ENCODE measurements around the gene FAM131C.

Gene FAM131C

DNA sequence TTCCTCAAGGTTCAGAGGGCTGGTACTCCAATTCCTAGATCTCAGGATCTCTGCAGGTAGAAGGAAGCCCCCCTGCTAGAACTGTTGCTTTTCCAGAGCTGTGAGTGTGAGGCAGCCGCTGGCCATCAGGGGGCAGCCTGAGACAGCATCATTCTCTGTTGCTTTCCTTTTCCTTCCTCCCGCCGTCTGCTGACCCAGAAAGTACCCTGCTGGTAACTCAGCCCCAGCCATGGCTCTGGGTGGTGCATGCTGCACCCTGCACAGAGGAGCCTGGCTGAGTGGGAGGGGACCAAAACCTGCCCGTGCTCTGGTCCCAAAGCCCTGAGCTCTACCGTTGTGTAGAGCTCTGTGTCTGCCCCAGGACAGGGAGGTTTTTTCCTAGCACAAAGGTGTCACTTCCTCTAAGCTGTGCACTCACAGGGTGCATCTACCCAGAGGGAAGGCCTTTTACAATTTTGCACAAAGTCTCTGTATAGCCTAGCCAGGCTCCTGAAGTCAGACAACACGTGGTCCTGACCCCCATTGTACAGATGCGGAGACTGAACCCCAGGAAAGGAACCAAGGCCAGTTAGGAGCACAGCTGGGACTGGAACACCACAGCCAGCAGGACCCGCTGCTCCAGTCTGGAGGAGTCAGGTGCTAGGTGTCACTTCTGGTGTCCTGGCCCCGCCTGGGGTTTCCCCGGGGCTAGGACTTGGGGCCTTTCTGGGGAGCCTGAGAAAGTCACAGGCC lies 5.6 kb upstream of the FAM131C start (continued):
- no peak for TF ChIP-seq PRDM10 (tag by site-specific recombination; IDR thresholded peaks at IDR 0.05)
- TF ChIP-seq ZNF311 (tag by site-specific recombination; IDR thresholded peaks at IDR 0.05; ENCODE audit: borderline replicate concordance): no peak
- TF ChIP-seq, protein P1, sequence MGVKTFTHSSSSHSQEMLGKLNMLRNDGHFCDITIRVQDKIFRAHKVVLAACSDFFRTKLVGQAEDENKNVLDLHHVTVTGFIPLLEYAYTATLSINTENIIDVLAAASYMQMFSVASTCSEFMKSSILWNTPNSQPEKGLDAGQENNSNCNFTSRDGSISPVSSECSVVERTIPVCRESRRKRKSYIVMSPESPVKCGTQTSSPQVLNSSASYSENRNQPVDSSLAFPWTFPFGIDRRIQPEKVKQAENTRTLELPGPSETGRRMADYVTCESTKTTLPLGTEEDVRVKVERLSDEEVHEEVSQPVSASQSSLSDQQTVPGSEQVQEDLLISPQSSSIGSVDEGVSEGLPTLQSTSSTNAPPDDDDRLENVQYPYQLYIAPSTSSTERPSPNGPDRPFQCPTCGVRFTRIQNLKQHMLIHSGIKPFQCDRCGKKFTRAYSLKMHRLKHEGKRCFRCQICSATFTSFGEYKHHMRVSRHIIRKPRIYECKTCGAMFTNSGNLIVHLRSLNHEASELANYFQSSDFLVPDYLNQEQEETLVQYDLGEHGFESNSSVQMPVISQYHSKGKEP (tag by site-specific recombination; IDR thresholded peaks at IDR 0.05): 0 out of 2 replicates have a peak, but pooled peaks have one; percentile 40
- 0 out of 2 replicates have a peak, but pooled peaks have one; percentile 13 for TF ChIP-seq ZNF423 (tag by site-specific recombination; IDR thresholded peaks at IDR 0.05)
- TF ChIP-seq ZNF501 (tag by site-specific recombination; IDR thresholded peaks at IDR 0.05): 0 out of 2 replicates have a peak, but pooled peaks have one; percentile 33
- no peak for TF ChIP-seq ZNF670 (tag by site-specific recombination; IDR thresholded peaks at IDR 0.05; ENCODE audit: low read depth)
- TF ChIP-seq ZNF707 (tag by site-specific recombination; IDR thresholded peaks at IDR 0.05): no peak
- TF ChIP-seq ZBTB48 (tag by site-specific recombination; IDR thresholded peaks at IDR 0.05): no peak
- no peak for TF ChIP-seq ZNF530 (tag by site-specific recombination; IDR thresholded peaks at IDR 0.05; ENCODE audit: low read depth)
- TF ChIP-seq, protein P2, sequence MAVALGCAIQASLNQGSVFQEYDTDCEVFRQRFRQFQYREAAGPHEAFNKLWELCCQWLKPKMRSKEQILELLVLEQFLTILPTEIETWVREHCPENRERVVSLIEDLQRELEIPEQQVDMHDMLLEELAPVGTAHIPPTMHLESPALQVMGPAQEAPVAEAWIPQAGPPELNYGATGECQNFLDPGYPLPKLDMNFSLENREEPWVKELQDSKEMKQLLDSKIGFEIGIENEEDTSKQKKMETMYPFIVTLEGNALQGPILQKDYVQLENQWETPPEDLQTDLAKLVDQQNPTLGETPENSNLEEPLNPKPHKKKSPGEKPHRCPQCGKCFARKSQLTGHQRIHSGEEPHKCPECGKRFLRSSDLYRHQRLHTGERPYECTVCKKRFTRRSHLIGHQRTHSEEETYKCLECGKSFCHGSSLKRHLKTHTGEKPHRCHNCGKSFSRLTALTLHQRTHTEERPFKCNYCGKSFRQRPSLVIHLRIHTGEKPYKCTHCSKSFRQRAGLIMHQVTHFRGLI (tag by site-specific recombination; IDR thresholded peaks at IDR 0.05): no peak
- peak; percentile 59; the same call in 1 of the 2 replicates for TF ChIP-seq KLF17 (tag by site-specific recombination; IDR thresholded peaks at IDR 0.05)
- TF ChIP-seq, protein P3, sequence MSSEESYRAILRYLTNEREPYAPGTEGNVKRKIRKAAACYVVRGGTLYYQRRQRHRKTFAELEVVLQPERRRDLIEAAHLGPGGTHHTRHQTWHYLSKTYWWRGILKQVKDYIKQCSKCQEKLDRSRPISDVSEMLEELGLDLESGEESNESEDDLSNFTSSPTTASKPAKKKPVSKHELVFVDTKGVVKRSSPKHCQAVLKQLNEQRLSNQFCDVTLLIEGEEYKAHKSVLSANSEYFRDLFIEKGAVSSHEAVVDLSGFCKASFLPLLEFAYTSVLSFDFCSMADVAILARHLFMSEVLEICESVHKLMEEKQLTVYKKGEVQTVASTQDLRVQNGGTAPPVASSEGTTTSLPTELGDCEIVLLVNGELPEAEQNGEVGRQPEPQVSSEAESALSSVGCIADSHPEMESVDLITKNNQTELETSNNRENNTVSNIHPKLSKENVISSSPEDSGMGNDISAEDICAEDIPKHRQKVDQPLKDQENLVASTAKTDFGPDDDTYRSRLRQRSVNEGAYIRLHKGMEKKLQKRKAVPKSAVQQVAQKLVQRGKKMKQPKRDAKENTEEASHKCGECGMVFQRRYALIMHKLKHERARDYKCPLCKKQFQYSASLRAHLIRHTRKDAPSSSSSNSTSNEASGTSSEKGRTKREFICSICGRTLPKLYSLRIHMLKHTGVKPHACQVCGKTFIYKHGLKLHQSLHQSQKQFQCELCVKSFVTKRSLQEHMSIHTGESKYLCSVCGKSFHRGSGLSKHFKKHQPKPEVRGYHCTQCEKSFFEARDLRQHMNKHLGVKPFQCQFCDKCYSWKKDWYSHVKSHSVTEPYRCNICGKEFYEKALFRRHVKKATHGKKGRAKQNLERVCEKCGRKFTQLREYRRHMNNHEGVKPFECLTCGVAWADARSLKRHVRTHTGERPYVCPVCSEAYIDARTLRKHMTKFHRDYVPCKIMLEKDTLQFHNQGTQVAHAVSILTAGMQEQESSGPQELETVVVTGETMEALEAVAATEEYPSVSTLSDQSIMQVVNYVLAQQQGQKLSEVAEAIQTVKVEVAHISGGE (tag by site-specific recombination; conservative IDR thresholded peaks at IDR 0.05; ENCODE audit: low read depth): no peak
- TF ChIP-seq ZNF747 (tag by site-specific recombination; IDR thresholded peaks at IDR 0.05): no peak
- no peak for TF ChIP-seq ZNF544 (tag by site-specific recombination; IDR thresholded peaks at IDR 0.05)
- no peak for TF ChIP-seq ZNF623 (tag by site-specific recombination; IDR thresholded peaks at IDR 0.05)
- TF ChIP-seq ZNF274 (IDR thresholded peaks at IDR 0.05; ENCODE audit: low read length): no peak
- TF ChIP-seq ZNF274 (tag by site-specific recombination; IDR thresholded peaks at IDR 0.05; ENCODE audit: borderline replicate concordance): no peak
- TF ChIP-seq ZNF37A (tag by site-specific recombination; IDR thresholded peaks at IDR 0.05): no peak
- no peak; the same call in none of the 2 replicates for TF ChIP-seq ZEB2 (tag by site-specific recombination; IDR thresholded peaks at IDR 0.05)
- no peak for TF ChIP-seq ZNF221 (tag by site-specific recombination; IDR thresholded peaks at IDR 0.05; ENCODE audit: borderline replicate concordance)
- no peak for TF ChIP-seq ZNF521 (tag by site-specific recombination; IDR thresholded peaks at IDR 0.05)
- no peak for TF ChIP-seq ZNF585B (tag by site-specific recombination; IDR thresholded peaks at IDR 0.05)
- TF ChIP-seq ZNF660 (tag by site-specific recombination; IDR thresholded peaks at IDR 0.05): no peak
- TF ChIP-seq ZNF549 (tag by site-specific recombination; IDR thresholded peaks at IDR 0.05): no peak
- no peak for TF ChIP-seq ZNF184 (tag by site-specific recombination; IDR thresholded peaks at IDR 0.05)
- peak; percentile 29; the same call in 1 of the 2 replicates for TF ChIP-seq ZNF629 (tag by site-specific recombination; IDR thresholded peaks at IDR 0.05)
- TF ChIP-seq ZNF223 (tag by site-specific recombination; IDR thresholded peaks at IDR 0.05): no peak
